DND-41 (cell line): Measurements from ENCODE around the gene CACNB1.

ENCODE experiments used
- EZH2 ChIP-seq: IDR thresholded peaks from 3 replicates; pipeline ENCODE4 v1.6.1; 2012; ENCODE audit warnings: borderline replicate concordance, low read depth, mild to moderate bottlenecking, moderate library complexity, low read length, inconsistent platforms; ENCODE audit not compliant: severe bottlenecking
- TF ChIP-seq, protein P1 (sequence below): IDR thresholded peaks from 2 replicates; pipeline ENCODE4 v1.5.1; 2012; ENCODE audit warnings: borderline replicate concordance, low read length, moderate library complexity, mild to moderate bottlenecking; ENCODE audit not compliant: poor library complexity, severe bottlenecking; ENCODE audit errors: extremely low read depth

DNA sequence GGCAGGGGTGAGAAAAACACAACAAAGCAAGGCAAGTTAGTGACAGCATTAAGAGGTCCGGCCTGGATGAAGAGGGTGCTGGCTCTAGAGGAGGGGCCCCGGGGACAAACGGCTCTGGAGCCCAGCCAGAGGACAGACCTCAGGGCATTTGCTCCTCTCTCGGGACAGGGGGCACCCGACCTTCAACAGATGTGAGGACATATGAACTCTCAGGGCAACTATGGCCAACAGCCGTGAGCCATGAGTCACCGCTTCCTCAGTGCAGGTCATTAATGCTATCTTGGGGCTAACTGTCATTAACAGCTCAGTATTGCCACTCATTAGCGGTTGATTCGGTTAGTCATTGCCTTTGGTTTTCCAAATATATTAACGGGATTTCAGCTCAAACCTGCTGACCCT lies 21.8 kb downstream of the CACNB1 start:
- TF ChIP-seq, protein P1, sequence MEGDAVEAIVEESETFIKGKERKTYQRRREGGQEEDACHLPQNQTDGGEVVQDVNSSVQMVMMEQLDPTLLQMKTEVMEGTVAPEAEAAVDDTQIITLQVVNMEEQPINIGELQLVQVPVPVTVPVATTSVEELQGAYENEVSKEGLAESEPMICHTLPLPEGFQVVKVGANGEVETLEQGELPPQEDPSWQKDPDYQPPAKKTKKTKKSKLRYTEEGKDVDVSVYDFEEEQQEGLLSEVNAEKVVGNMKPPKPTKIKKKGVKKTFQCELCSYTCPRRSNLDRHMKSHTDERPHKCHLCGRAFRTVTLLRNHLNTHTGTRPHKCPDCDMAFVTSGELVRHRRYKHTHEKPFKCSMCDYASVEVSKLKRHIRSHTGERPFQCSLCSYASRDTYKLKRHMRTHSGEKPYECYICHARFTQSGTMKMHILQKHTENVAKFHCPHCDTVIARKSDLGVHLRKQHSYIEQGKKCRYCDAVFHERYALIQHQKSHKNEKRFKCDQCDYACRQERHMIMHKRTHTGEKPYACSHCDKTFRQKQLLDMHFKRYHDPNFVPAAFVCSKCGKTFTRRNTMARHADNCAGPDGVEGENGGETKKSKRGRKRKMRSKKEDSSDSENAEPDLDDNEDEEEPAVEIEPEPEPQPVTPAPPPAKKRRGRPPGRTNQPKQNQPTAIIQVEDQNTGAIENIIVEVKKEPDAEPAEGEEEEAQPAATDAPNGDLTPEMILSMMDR, result no peak
- no peak for TF ChIP-seq EZH2
